Measurements from ENCODE around the gene UTF1. TPM values are rescaled to one million over a fixed set of nuclear protein-coding genes. Genes with fewer than 3 reads are reported as not detected.

UTF1 gene
- total RNA-seq, 3 donors from 2014 or later = not detected

DNA sequence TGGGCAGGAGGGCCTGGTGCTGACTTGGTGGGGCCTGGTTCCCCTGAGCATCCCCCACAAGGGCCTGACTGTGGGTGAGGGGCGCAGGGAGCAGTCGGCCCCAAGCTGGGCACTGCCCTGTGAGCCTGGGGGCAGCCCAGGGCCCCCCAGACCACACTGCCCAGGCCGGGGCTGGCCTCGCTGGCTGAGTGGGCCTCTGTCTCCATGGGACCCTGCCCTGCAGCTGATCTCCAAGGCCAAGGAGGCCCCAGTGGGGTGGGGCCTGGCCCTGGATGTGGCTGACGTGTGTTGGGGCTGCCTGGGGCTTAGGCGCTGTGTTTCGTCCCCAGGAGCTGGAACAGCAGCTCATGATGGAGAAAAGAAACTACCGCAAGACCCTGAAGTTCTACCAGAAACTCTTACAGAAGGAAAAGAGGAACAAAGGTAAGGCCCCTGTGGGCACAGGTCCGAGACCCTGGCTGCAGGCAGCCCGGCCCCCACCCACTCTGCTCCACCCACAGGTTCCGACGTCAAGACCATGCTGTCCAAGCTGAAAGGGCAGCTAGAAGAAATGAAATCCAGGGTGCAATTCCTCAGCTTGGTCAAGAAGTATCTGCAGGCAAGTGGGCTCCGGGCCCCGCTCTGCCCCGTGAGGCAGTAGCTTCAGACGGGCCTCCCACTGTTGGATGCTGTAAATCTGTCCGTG lies 23.5 kb upstream of the UTF1 start:
- no peak for DNase-seq (ENCODE audit: low spot score in 2 of 2)
- Histone ChIP-seq H3K27ac (no peak overlapping the region), H3K4me1 (no peaks in the 10 kb centered on the region), H3K36me3 (no peaks in the 10 kb centered on the region), H3K4me3 (no peak overlapping the region), H3K27me3 (peaks cover 0 to 9% of the 10 kb centered on the region in 2 donors), H3K9me3 (peaks cover 0 to 4% of the 10 kb centered on the region in 2 donors)
- intact Hi-C loops (cut with DNase I; ENCODE audit: low total_unique reads) = no loop called here
- TF ChIP-seq POLR2A (IDR thresholded peaks at IDR 0.05) = no peak
- TF ChIP-seq POLR2AphosphoS5 (IDR thresholded peaks at IDR 0.05) = no peak
- TF ChIP-seq, protein P1, sequence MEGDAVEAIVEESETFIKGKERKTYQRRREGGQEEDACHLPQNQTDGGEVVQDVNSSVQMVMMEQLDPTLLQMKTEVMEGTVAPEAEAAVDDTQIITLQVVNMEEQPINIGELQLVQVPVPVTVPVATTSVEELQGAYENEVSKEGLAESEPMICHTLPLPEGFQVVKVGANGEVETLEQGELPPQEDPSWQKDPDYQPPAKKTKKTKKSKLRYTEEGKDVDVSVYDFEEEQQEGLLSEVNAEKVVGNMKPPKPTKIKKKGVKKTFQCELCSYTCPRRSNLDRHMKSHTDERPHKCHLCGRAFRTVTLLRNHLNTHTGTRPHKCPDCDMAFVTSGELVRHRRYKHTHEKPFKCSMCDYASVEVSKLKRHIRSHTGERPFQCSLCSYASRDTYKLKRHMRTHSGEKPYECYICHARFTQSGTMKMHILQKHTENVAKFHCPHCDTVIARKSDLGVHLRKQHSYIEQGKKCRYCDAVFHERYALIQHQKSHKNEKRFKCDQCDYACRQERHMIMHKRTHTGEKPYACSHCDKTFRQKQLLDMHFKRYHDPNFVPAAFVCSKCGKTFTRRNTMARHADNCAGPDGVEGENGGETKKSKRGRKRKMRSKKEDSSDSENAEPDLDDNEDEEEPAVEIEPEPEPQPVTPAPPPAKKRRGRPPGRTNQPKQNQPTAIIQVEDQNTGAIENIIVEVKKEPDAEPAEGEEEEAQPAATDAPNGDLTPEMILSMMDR (IDR thresholded peaks at IDR 0.05) = no peak

DNA sequence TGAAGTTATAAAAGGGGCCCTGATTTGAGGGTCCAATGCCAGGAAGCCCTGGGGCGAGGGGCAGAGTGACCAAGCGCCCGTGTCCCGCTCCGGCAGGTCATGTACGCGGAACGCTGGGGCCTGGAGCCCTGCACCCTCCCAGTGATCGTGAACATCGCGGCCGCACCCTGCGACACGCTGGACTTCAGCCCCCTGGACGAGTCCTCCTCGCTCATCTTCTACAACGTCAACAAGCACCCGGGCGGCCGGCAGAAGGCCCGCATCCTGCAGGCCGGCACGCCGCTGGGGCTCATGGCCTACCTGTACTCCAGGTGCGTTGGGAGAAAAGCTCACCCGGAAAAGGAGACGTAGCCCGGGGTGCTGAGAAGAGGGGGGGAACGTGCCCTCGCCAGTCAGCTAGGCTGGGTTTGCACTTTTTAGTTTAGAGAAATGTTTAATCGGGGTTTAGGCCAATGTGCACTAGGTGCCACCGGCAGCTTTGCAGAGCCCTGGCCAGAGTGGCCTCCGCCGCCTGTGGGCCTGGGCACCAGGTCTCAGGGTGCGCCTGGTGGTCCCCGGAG lies 22.9 kb upstream of the UTF1 start:
- no peaks in the 10 kb centered on the region for H3K4me1 ChIP-seq
- DNase-seq (ENCODE audit: low spot score in 2 of 2) = no peak
- peaks cover 0 to 4% of the 10 kb centered on the region in 2 donors for H3K9me3 ChIP-seq
- TF ChIP-seq POLR2AphosphoS5 (IDR thresholded peaks at IDR 0.05) = no peak
- TF ChIP-seq POLR2A (IDR thresholded peaks at IDR 0.05) = no peak
- TF ChIP-seq, protein P1 (IDR thresholded peaks at IDR 0.05) = no peak
- no peak overlapping the region for H3K4me3 ChIP-seq
- no peaks in the 10 kb centered on the region for H3K36me3 ChIP-seq
- peaks cover 0 to 9% of the 10 kb centered on the region in 2 donors for H3K27me3 ChIP-seq
- intact Hi-C loops (cut with DNase I; ENCODE audit: low total_unique reads) = no loop called here
- no peak overlapping the region for H3K27ac ChIP-seq

DNA sequence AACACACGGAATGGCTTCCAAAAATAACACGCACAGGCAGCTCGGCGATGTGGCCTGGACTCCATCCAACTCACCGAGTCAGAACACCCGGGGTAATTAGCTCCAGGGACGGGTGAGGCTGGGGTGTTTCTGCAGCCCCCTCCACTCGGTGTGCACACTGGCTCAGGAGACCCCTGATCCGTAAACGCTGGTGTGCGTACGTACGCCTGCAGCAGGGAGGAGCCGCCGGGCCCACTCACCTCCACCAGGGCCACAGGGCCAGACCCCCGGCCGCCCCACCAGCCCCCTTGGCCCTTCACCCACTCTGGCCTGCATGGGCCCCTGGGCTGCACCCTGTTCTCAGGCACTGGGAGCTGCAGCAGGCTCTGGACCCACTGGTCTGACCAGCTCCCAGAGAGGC lies 22.4 kb upstream of the UTF1 start:
- Histone ChIP-seq H3K27me3 (peaks cover 0 to 9% of the 10 kb centered on the region in 2 donors), H3K9me3 (peaks cover 0 to 4% of the 10 kb centered on the region in 2 donors), H3K4me3 (no peak overlapping the region), H3K36me3 (no peaks in the 10 kb centered on the region), H3K27ac (no peak overlapping the region), H3K4me1 (no peaks in the 10 kb centered on the region)
- TF ChIP-seq POLR2A (IDR thresholded peaks at IDR 0.05) (no peak), POLR2AphosphoS5 (IDR thresholded peaks at IDR 0.05) (no peak)
- TF ChIP-seq, protein P1 (IDR thresholded peaks at IDR 0.05) = no peak
- DNase-seq (ENCODE audit: low spot score in 2 of 2) = no peak
- intact Hi-C loops (cut with DNase I; ENCODE audit: low total_unique reads) = no loop called here

DNA sequence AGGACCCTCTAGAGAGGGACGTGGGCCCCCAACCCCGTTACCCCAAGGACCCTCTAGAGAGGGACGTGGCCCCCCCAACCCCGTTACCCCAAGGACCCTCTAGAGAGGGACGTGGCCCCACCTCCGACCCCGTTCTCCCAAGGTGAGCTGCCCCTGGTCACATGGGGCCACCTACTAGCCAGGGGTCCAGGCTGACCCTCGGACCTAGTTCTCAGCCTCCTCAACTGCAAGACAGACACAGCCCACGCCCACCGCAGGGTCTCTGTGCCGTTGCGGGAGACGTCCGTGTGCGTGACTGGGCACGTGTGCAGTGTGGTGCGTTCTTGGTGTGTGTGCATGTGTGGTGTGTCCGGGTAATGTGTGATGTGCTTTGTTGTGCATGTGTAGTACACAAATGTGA lies 21.6 kb upstream of the UTF1 start:
- no peaks in the 10 kb centered on the region for H3K36me3 ChIP-seq
- peaks cover 0 to 4% of the 10 kb centered on the region in 2 donors for H3K9me3 ChIP-seq
- no peak overlapping the region for H3K27ac ChIP-seq
- intact Hi-C loops (cut with DNase I; ENCODE audit: low total_unique reads) = no loop called here
- H3K4me3 ChIP-seq = no peak overlapping the region
- H3K4me1 ChIP-seq = no peaks in the 10 kb centered on the region
- H3K27me3 ChIP-seq = peaks cover 0 to 9% of the 10 kb centered on the region in 2 donors
- TF ChIP-seq POLR2A (IDR thresholded peaks at IDR 0.05) (no peak), POLR2AphosphoS5 (IDR thresholded peaks at IDR 0.05) (no peak)
- TF ChIP-seq, protein P1 (IDR thresholded peaks at IDR 0.05) = no peak
- no peak for DNase-seq (ENCODE audit: low spot score in 2 of 2)

DNA sequence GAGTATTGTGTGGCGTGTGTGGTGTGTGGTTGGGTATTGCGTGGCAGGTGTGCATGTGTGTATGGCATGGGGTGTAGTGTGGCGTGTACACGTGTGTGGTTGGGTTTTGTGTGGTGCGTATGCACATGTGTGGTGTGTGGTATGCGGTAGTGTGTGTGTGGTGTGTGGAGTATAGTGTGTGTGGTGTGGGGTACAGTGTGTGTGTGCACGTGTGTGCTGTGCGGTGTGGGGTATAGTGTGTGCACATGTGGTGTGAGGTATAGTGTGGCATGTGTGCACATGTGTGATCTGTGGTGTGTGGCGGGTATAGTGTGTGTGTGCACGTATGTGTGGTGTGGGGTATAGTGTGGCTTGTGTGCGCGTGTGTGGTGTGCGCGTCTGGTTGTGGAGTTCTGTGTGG lies 20.9 kb upstream of the UTF1 start:
- Histone ChIP-seq H3K27me3 (peaks cover 0 to 10% of the 10 kb centered on the region in 2 donors), H3K36me3 (no peaks in the 10 kb centered on the region), H3K4me3 (no peak overlapping the region), H3K9me3 (peaks cover 0 to 4% of the 10 kb centered on the region in 2 donors), H3K4me1 (no peaks in the 10 kb centered on the region), H3K27ac (no peak overlapping the region)
- no peak for TF ChIP-seq POLR2AphosphoS5 (IDR thresholded peaks at IDR 0.05)
- no peak for TF ChIP-seq POLR2A (IDR thresholded peaks at IDR 0.05)
- TF ChIP-seq, protein P1 (IDR thresholded peaks at IDR 0.05) = no peak
- intact Hi-C loops (cut with DNase I; ENCODE audit: low total_unique reads) = no loop called here
- DNase-seq (ENCODE audit: low spot score in 2 of 2) = no peak
